Activated CD8-positive, alpha-beta memory T cell treated with anti-CD3 and anti-CD28 coated beads, Interleukin-2, amount 50 U/mL, for 48 hours (primary cell): Measurements from ENCODE around the gene MDFIC.

Experiments used
- DNase-seq: peaks from one replicate; pipeline ENCODE4 v3.0.0-alpha.2; 2020

The MDFIC gene

GRCh38 chr7:115044224-115044623 is 122.3 kb downstream of the MDFIC start:
- no peak for DNase-seq

- DNase-seq: no peak
Observed at GRCh38 chr7:115047958-115048720, 126.2 kb downstream of the MDFIC start.

- DNase-seq: no peak
Observed at GRCh38 chr7:115052706-115053105, 130.8 kb downstream of the MDFIC start.

GRCh38 chr7:115054478-115055065 is 132.7 kb downstream of the MDFIC start:
- DNase-seq: no peak

GRCh38 chr7:115056019-115056418 is 134.1 kb downstream of the MDFIC start:
- no peak for DNase-seq

GRCh38 chr7:115058726-115059125 is 136.8 kb downstream of the MDFIC start:
- no peak for DNase-seq

GRCh38 chr7:115059321-115059720 is 137.4 kb downstream of the MDFIC start:
- no peak for DNase-seq

GRCh38 chr7:115060095-115060870 is 138.4 kb downstream of the MDFIC start:
- no peak for DNase-seq

- DNase-seq: no peak
Observed at GRCh38 chr7:115066050-115066449, 144.2 kb downstream of the MDFIC start.

GRCh38 chr7:115066634-115067033 is 144.7 kb downstream of the MDFIC start:
- DNase-seq: no peak

GRCh38 chr7:115068220-115068619 is 146.3 kb downstream of the MDFIC start:
- no peak for DNase-seq
